ENCODE results near the gene BMPER.

- no peak for TF ChIP-seq CTCF (conservative IDR thresholded peaks at IDR 0.05 in 1 of 2, IDR thresholded peaks at IDR 0.05 in 1 of 2; ENCODE audit: low read depth in 1 of 2, low read length in 2 of 2)
- no peak for TF ChIP-seq EZH2 (IDR thresholded peaks at IDR 0.05; ENCODE audit: low read length, missing control alignments)
Observed at GRCh38 chr7:34080513-34080912, 175.2 kb downstream of the BMPER start.
